KBM-7 (cell line): Measurements from ENCODE around the gene DCC.
A peak's percentile ranks its signal among the peaks of the same experiment; 100 is the strongest.

Source experiments
- DNase-seq: peaks from one replicate; pipeline ENCODE4 v3.0.0-alpha.2; 2015
- in situ Hi-C: fragments of 300-500 bp; cut with MboI; formaldehyde crosslinking; loops from 2 replicates; pipeline ENCODE4 v1.14.3; 2020; ENCODE audit warnings: low sequenced_read_pairs, low pct_unique_long_range_greater_than_20kb, mixed read lengths

The DCC gene

GRCh38 chr18:52920665-52921064 lies 580.7 kb downstream of the DCC start:
- in situ Hi-C loops = no loop called here
- no peak for DNase-seq

GRCh38 chr18:52933356-52933755 lies 593.4 kb downstream of the DCC start:
- DNase-seq = no peak
- in situ Hi-C loops = no loop called here

- no peak for DNase-seq
- in situ Hi-C loops = no loop called here
Measured at GRCh38 chr18:52936931-52937330, 596.9 kb downstream of the DCC start.

GRCh38 chr18:52937840-52938239 lies 597.8 kb downstream of the DCC start:
- in situ Hi-C loops = no loop called here
- no peak for DNase-seq

GRCh38 chr18:52945552-52945951 lies 605.6 kb downstream of the DCC start:
- in situ Hi-C loops = no loop called here
- DNase-seq = no peak

GRCh38 chr18:52948868-52949444 lies 609.0 kb downstream of the DCC start:
- DNase-seq = no peak
- in situ Hi-C loops = no loop called here

GRCh38 chr18:52950155-52950554 lies 610.2 kb downstream of the DCC start:
- in situ Hi-C loops = no loop called here
- no peak for DNase-seq

GRCh38 chr18:52953387-52953786 lies 613.4 kb downstream of the DCC start:
- in situ Hi-C loops = no loop called here
- no peak for DNase-seq

GRCh38 chr18:52963481-52963880 lies 623.5 kb downstream of the DCC start:
- no peak for DNase-seq
- in situ Hi-C loops = no loop called here

GRCh38 chr18:52970686-52971085 lies 630.7 kb downstream of the DCC start:
- no peak for DNase-seq
- in situ Hi-C loops = no loop called here

- in situ Hi-C loops = no loop called here
- DNase-seq = no peak
Measured at GRCh38 chr18:52971097-52971496, 631.1 kb downstream of the DCC start.

GRCh38 chr18:52979892-52980291 lies 639.9 kb downstream of the DCC start:
- no peak for DNase-seq
- in situ Hi-C loops = no loop called here

- in situ Hi-C loops = no loop called here
- no peak for DNase-seq
Measured at GRCh38 chr18:52991246-52991645, 651.2 kb downstream of the DCC start.

- peak; percentile 1 for DNase-seq
- in situ Hi-C loops = no loop called here
Measured at GRCh38 chr18:52992041-52992440, 652.0 kb downstream of the DCC start.

- no peak for DNase-seq
- in situ Hi-C loops = no loop called here
Measured at GRCh38 chr18:52995875-52996274, 655.9 kb downstream of the DCC start.

- DNase-seq = no peak
- in situ Hi-C loops = no loop called here
Measured at GRCh38 chr18:52999633-53000032, 659.6 kb downstream of the DCC start.

- no peak for DNase-seq
- in situ Hi-C loops = no loop called here
Measured at GRCh38 chr18:53004798-53005197, 664.8 kb downstream of the DCC start.

GRCh38 chr18:53018791-53019190 lies 678.8 kb downstream of the DCC start:
- in situ Hi-C loops = no loop called here

GRCh38 chr18:53025247-53025646 lies 685.2 kb downstream of the DCC start:
- in situ Hi-C loops = no loop called here
- DNase-seq = no peak

More at GRCh38 chr18:53018791-53019190, 678.8 kb downstream of the DCC start:
- DNase-seq = no peak

- no peak for DNase-seq
- in situ Hi-C loops = no loop called here
Measured at GRCh38 chr18:53028565-53028964, 688.6 kb downstream of the DCC start.

- in situ Hi-C loops = no loop called here
- DNase-seq = no peak
Measured at GRCh38 chr18:53033128-53033527, 693.1 kb downstream of the DCC start.

- in situ Hi-C loops = no loop called here
- DNase-seq = no peak
Measured at GRCh38 chr18:53038608-53039007, 698.6 kb downstream of the DCC start.
